ENCODE data around the gene ZFAND6. TPM values are rescaled to one million over a fixed set of nuclear protein-coding genes. Genes with fewer than 3 reads are reported as not detected.
"Not testable (repeated sequence)": the region's sequence is repeated elsewhere in the genome, so short reads cannot be mapped to it uniquely, and the experiment has no call there.

The ZFAND6 gene
- total and polyA plus RNA-seq, 5 experiments from 2014 or later, result 70.4 to 105 (median 100.0) TPM

DNA sequence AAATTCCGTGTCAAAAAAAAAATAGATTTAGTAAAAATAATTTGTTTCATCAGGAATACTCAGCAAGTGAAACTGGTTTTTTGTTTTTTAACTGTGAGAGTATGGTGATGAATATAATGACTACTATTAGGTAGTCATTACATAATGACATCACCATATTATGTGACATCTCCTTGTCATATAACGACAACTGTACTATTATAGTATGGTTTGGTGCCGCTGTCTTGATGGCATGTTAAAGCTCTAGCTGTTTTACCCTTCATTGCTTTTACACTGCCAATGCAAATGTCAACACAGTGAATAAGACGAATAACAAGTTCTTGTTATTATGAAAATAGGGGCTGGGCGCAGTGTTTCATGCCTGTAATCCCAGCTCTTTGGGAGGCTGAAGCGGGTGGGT lies 47.7 kb downstream of the ZFAND6 start:
- Mint-ChIP-seq H3K36me3 (peaks cover 0 to 16% (median 3%) of the 10 kb centered on the region in 3 donors), H3K27ac (peak overlapping the region in 1 of 10 donors; percentile 13), H3K27me3 (no peaks in the 10 kb centered on the region), H3K4me3 (no peak overlapping the region), H3K9me3 (no peaks in the 10 kb centered on the region), H3K4me1 (peaks cover 25 to 76% (median 67%) of the 10 kb centered on the region in 4 donors)
- POLR2A ChIA-PET, result interaction anchor here (0.7 kb wide), 2 partner anchors 28 to 43 kb away, joined by 3 read pairs; no protein-coding TSS in a partner anchor
- ATAC-seq, result no peak
- no peak for DNase-seq

DNA sequence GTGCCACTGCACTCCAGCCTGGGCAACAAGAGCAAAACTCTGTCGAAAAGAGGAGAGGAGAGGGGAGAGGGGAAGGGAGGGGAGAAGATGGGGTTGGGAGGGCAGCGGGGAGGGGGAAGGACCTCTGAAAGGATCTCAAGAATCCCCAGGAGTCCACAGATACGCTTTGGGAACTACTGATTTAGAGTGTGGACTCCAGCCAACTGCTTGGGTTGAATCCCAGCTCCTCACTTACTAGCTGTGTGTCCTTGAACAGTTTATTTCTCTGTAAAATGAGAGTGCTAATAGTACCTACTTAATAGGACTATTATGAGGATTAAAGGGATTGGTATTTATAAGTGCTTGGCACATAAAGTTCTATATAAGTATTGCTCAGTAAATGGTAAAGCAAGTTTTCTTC lies 48.3 kb downstream of the ZFAND6 start:
- H3K9me3 Mint-ChIP-seq, result no peaks in the 10 kb centered on the region
- H3K27ac Mint-ChIP-seq, result peak overlapping the region in 1 of 10 donors; percentile 13
- no peaks in the 10 kb centered on the region for H3K27me3 Mint-ChIP-seq
- POLR2A ChIA-PET, result no interaction called here
- H3K4me3 Mint-ChIP-seq, result no peak overlapping the region
- H3K36me3 Mint-ChIP-seq, result peaks cover 0 to 12% (median 3%) of the 10 kb centered on the region in 3 donors
- DNase-seq (no peak), ATAC-seq (no peak)
- H3K4me1 Mint-ChIP-seq, result peaks cover 21 to 75% (median 67%) of the 10 kb centered on the region in 4 donors

DNA sequence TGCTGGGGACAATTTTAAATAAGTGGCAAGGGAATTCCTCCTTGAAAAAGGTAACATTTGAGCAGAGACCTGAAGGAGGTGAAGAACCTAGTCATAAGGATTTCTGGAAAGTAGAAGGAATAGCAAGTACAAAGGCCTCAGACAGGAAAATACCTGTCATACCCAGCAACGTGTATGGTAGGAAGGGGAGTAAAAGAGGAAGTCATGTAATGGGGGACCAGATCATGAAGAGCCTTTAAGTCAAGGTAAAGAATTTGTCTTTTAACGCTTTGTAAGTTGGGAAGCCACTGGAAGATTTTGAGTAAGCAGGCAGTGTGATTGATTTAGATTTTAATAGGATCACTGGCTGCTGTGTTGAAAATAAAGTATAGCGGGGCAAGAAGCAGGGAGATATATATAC lies 49.9 kb downstream of the ZFAND6 start:
- no peak overlapping the region for H3K4me3 Mint-ChIP-seq
- no peak for ATAC-seq
- DNase-seq, result no peak
- H3K4me1 Mint-ChIP-seq, result peaks cover 26 to 79% (median 74%) of the 10 kb centered on the region in 4 donors
- H3K27me3 Mint-ChIP-seq, result no peaks in the 10 kb centered on the region
- POLR2A ChIA-PET, result no interaction called here
- peak overlapping the region in 3 of 10 donors; percentile 8 to 66 (median 29) for H3K27ac Mint-ChIP-seq
- no peaks in the 10 kb centered on the region for H3K9me3 Mint-ChIP-seq
- H3K36me3 Mint-ChIP-seq, result peaks cover 0 to 8% (median 2%) of the 10 kb centered on the region in 3 donors

DNA sequence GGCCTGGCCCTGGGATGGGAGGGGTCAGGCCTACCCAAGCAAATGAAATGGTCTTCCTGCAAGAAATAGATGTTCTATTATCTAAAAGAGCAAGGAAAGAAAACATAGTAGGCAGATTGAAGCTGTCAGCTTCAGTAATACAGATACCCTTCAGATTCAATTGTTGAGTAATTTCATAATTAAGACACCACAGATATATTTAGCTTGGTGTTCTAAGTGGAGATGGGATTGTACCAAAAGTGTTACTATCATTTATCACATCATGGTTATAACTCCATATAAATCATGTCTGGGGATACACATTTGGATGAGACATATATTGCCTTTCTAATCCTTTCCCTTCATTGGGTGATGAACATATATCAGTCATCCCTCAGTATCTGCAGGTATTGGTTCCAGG lies 51.4 kb downstream of the ZFAND6 start:
- DNase-seq (no peak), ATAC-seq (no peak)
- H3K36me3 Mint-ChIP-seq, result peaks cover 0 to 3% (median 0%) of the 10 kb centered on the region in 3 donors
- H3K27ac Mint-ChIP-seq, result no peak overlapping the region
- peaks cover 23 to 80% (median 70%) of the 10 kb centered on the region in 4 donors for H3K4me1 Mint-ChIP-seq
- POLR2A ChIA-PET, result no interaction called here
- no peak overlapping the region for H3K4me3 Mint-ChIP-seq
- no peaks in the 10 kb centered on the region for H3K27me3 Mint-ChIP-seq
- H3K9me3 Mint-ChIP-seq, result no peaks in the 10 kb centered on the region

DNA sequence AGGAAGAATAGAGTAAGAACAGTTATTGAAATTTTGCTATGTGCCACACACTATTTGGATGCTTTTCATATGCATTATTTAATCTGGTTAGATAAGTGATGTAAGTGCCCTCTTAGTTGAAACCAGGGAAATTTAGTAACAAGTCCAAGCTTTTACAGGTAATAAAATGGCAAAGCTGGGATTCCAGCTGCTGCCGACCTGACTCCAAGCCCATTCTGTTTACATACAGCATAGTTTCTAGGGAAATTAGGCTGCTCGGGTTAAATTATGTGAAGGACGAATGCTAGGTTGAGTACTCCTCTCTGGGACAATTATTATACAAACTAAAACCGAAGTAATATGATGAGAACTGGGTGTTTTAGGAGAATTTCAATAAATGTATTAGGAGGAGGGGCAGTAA lies 54.6 kb downstream of the ZFAND6 start:
- ATAC-seq (no peak), DNase-seq (no peak)
- peaks cover 0 to 2% (median 0%) of the 10 kb centered on the region in 3 donors for H3K36me3 Mint-ChIP-seq
- H3K27ac Mint-ChIP-seq, result peak overlapping the region in 1 of 10 donors; percentile 4
- peaks cover 21 to 74% (median 53%) of the 10 kb centered on the region in 4 donors for H3K4me1 Mint-ChIP-seq
- no peaks in the 10 kb centered on the region for H3K27me3 Mint-ChIP-seq
- no peaks in the 10 kb centered on the region for H3K9me3 Mint-ChIP-seq
- H3K4me3 Mint-ChIP-seq, result no peak overlapping the region
- POLR2A ChIA-PET, result no interaction called here

DNA sequence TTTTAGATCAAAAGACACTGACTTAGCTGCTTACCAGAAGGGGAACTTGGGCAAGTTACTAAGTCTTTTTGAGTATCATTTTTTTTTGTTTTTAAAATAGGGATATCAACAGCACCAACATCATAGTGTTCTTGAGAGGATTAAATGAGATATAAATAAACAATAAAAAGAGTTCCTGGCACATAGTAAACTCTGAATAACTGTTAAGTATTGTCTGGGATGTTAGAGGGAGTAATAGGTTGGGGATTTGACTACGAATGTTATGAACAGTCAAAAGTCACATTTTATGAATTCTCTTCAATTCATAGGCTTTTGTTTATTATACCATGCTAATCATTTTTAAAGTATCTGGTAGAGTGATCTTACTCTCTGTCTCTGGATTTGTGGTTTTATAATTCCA lies 55.5 kb downstream of the ZFAND6 start:
- no peak for DNase-seq
- H3K27ac Mint-ChIP-seq, result peak overlapping the region in 5 of 10 donors; percentile 7 to 79 (median 34)
- peaks cover 14 to 66% (median 44%) of the 10 kb centered on the region in 4 donors for H3K4me1 Mint-ChIP-seq
- POLR2A ChIA-PET, result no interaction called here
- no peaks in the 10 kb centered on the region for H3K9me3 Mint-ChIP-seq
- H3K36me3 Mint-ChIP-seq, result peaks cover 0 to 4% (median 0%) of the 10 kb centered on the region in 3 donors
- H3K4me3 Mint-ChIP-seq, result no peak overlapping the region
- no peaks in the 10 kb centered on the region for H3K27me3 Mint-ChIP-seq
- ATAC-seq, result no peak

DNA sequence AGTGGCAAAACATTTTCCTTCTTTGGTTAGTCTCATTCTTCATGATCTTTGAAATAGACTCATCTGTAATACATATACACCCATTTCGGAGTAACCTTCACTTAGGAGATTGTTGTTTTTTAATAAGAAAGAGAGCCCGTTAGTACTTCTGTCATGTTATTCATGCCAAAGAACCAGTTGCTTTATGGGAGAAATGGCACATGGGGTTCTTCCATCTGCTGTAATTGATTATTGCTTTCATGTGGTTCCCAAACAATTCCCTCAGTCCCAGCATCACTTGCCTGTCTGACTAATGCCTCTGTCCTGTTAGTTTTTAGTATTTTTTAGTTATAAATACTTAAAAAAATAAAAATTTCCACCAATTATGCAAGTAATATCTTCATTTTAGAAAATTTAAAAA lies 59.5 kb downstream of the ZFAND6 start:
- Mint-ChIP-seq H3K27ac (no peak overlapping the region), H3K4me3 (no peak overlapping the region), H3K4me1 (peaks cover 8 to 36% (median 24%) of the 10 kb centered on the region in 4 donors), H3K9me3 (no peaks in the 10 kb centered on the region), H3K36me3 (peaks cover 5 to 41% (median 20%) of the 10 kb centered on the region in 3 donors), H3K27me3 (no peaks in the 10 kb centered on the region)
- DNase-seq (no peak), ATAC-seq (no peak)
- POLR2A ChIA-PET, result no interaction called here

DNA sequence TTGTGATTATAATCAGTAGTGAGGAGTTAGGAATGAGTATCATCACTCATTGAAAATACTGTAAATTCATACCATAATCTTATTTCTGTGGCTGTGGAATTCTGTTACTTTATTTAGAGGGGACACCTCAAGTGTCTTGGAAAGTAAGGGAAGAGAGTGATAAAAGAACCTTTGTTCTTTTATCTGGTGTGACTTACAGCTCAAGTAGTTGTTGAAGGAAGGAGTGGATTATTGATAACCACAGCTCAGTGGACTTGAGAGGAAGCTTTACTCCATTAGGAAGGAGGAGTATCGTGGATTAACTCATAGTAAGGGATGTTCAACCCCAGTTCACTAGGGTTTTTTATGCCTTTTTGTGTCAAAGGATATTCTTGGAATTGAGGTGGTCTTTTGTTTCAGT lies 61.2 kb downstream of the ZFAND6 start:
- Mint-ChIP-seq H3K9me3 (no peaks in the 10 kb centered on the region), H3K4me1 (peaks cover 5 to 20% (median 10%) of the 10 kb centered on the region in 4 donors), H3K27me3 (no peaks in the 10 kb centered on the region), H3K36me3 (peaks cover 5 to 54% (median 21%) of the 10 kb centered on the region in 3 donors), H3K4me3 (no peak overlapping the region), H3K27ac (no peak overlapping the region)
- DNase-seq (no peak), ATAC-seq (no peak)
- POLR2A ChIA-PET, result no interaction called here

DNA sequence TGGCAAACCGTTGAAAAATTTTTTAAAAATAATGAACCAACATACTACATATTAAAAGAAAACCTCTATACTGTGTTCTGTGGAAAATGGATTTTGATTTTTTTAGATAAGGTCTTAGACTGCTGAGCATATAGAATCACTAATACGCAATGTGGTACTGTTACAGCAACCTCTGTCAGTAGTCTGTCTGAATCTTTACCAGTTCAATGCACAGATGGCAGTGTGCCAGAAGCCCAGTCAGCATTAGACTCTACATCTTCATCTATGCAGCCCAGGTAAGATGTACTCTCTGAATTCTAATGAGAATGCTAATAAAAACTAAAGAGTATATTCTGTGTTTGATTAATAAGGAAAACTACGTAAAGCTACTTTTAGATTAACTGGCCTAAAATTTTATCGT lies 62.1 kb downstream of the ZFAND6 start:
- ATAC-seq, result no peak
- POLR2A ChIA-PET, result no interaction called here
- DNase-seq, result no peak
- Mint-ChIP-seq H3K4me3 (no peak overlapping the region), H3K4me1 (peaks cover 5 to 15% (median 9%) of the 10 kb centered on the region in 4 donors), H3K36me3 (peaks cover 5 to 63% (median 30%) of the 10 kb centered on the region in 3 donors), H3K27me3 (no peaks in the 10 kb centered on the region), H3K27ac (no peak overlapping the region), H3K9me3 (no peaks in the 10 kb centered on the region)

DNA sequence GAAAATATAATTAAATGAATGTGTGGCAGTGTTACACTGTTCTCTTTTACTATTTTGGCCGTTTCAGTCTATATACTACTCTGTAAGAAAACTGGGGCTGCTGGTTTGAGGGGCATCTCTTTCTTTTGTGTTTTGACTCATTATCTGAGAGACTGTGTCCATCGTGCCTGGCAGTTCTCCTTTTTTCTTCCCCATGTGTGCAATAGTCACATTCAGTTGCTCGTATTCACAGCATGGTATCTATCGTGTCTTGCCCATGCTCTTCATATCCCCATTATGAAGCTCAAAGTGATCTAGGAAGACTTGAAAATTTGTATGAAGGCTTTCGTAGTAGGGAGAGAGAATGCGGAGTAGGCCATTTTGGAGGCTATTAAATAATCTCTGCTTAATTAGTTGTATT lies 63.6 kb downstream of the ZFAND6 start:
- peaks cover 5 to 74% (median 35%) of the 10 kb centered on the region in 3 donors for H3K36me3 Mint-ChIP-seq
- H3K4me3 Mint-ChIP-seq, result no peak overlapping the region
- peaks cover 5 to 15% (median 7%) of the 10 kb centered on the region in 4 donors for H3K4me1 Mint-ChIP-seq
- H3K27ac Mint-ChIP-seq, result peak overlapping the region in 1 of 10 donors; percentile 27
- POLR2A ChIA-PET, result no interaction called here
- DNase-seq, result no peak
- H3K9me3 Mint-ChIP-seq, result no peaks in the 10 kb centered on the region
- H3K27me3 Mint-ChIP-seq, result no peaks in the 10 kb centered on the region
- ATAC-seq, result no peak

DNA sequence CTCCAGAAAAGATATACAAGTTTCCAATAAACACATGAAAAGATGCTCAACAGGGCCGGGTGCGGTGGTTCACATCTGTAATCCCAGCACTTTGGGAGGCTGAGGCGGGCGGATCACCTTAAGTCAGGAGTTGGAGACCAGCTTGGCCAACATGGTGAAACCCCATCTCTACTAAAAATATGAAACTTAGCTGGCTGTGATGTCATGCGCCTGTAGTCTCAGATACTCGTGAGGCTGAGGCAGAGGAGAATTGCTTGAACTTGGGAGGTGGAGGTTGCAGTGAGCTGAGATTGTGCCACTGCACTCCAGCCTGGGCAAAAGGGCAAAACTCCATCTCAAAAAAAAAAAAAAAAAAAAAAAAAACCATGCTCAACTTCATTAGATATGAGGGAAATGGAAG lies 67.8 kb downstream of the ZFAND6 start:
- peak overlapping the region in 1 of 10 donors; percentile 34 for H3K27ac Mint-ChIP-seq
- H3K36me3 Mint-ChIP-seq, result peaks cover 5 to 72% (median 30%) of the 10 kb centered on the region in 3 donors
- DNase-seq, POLR2A ChIA-PET, H3K4me1 Mint-ChIP-seq, H3K27me3 Mint-ChIP-seq, ATAC-seq, H3K4me3 Mint-ChIP-seq, H3K9me3 Mint-ChIP-seq: not testable (repeated sequence)

DNA sequence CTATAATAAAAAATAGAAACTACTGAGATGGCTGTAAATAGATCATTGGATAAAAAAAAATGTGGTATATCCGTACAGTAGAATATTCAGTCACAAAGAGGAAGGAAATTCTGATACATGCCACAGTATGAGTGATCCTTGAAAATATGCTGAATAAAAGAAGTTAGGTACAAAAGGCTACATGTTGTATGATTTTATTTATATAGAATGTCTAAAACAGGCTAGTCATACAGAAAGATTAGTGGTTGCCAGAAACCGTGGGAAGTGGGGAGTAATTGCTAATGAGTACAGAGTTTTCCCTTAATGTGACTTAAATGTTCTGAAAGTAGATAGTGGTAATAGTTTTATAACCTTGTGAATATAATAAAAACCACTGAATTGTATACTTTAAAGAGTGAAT lies 68.4 kb downstream of the ZFAND6 start:
- H3K27ac Mint-ChIP-seq, result peak overlapping the region in 1 of 10 donors; percentile 20
- H3K36me3 Mint-ChIP-seq, result peaks cover 5 to 72% (median 25%) of the 10 kb centered on the region in 3 donors
- no peak overlapping the region for H3K4me3 Mint-ChIP-seq
- DNase-seq (no peak), ATAC-seq (no peak)
- POLR2A ChIA-PET, result no interaction called here
- peaks cover 0 to 5% (median 2%) of the 10 kb centered on the region in 4 donors for H3K4me1 Mint-ChIP-seq
- no peaks in the 10 kb centered on the region for H3K27me3 Mint-ChIP-seq
- H3K9me3 Mint-ChIP-seq, result no peaks in the 10 kb centered on the region

DNA sequence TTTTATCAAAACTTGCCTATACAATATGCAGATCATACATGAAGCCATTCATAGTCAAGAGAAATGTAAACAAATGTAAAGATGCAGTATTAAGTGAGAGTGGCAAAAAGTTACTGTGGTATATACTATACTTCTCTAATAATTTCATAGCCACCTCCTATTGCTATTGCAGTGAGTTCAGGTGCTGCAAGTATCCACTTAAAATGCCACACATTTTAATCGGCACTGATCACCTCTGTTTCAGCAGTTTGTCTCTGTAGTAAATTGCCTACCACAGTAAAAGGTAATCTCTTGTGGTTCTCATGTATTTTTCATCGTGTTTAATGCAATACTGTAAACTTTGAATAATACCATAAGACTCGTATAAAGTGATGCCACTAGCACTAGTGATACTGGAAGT lies 72.9 kb downstream of the ZFAND6 start:
- no peak overlapping the region for H3K4me3 Mint-ChIP-seq
- no peaks in the 10 kb centered on the region for H3K9me3 Mint-ChIP-seq
- ATAC-seq (no peak), DNase-seq (no peak)
- H3K4me1 Mint-ChIP-seq, result peaks cover 0 to 2% (median 0%) of the 10 kb centered on the region in 4 donors
- POLR2A ChIA-PET, result no interaction called here
- no peaks in the 10 kb centered on the region for H3K27me3 Mint-ChIP-seq
- H3K27ac Mint-ChIP-seq, result no peak overlapping the region
- peaks cover 0 to 76% (median 27%) of the 10 kb centered on the region in 3 donors for H3K36me3 Mint-ChIP-seq

DNA sequence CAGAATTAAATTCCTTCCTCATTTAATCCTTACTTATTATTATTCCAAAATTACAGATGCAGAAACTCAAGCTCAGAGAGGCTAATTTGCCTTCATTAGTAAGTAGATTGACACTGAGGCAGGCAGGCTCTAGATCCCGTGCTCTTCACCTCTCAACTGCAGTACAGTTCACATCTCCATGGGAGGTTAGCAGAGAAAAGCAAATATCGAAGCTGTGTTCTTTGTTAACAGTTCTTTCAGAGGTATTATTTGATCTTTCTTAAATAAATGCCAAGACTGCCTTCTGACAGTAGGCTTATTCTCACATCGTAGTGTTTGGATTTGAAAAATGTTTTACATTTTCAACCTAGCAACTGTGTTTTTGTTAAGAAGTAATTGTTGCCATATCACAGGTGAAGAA lies 77.4 kb downstream of the ZFAND6 start:
- ATAC-seq (no peak), DNase-seq (no peak)
- H3K9me3 Mint-ChIP-seq, result no peaks in the 10 kb centered on the region
- no peak overlapping the region for H3K4me3 Mint-ChIP-seq
- H3K27me3 Mint-ChIP-seq, result no peaks in the 10 kb centered on the region
- peaks cover 0 to 63% (median 27%) of the 10 kb centered on the region in 3 donors for H3K36me3 Mint-ChIP-seq
- no peak overlapping the region for H3K27ac Mint-ChIP-seq
- POLR2A ChIA-PET, result no interaction called here
- no peaks in the 10 kb centered on the region for H3K4me1 Mint-ChIP-seq
